H7 (cell line): ENCODE measurements around the gene DNAH6. TPM values are rescaled to one million over a fixed set of nuclear protein-coding genes. Genes with fewer than 3 reads are reported as not detected.
"Not testable (repeated sequence)": the region's sequence is repeated elsewhere in the genome, so short reads cannot be mapped to it uniquely, and the experiment has no call there.

Experiments used
- DNase-seq: peaks from one replicate; pipeline ENCODE4 v3.0.0; 2012
- H3K27me3 ChIP-seq: 2 replicates; pipeline ENCODE4 v1.6.0; 2011; ENCODE audit warnings: mild to moderate bottlenecking, low read length; ENCODE audit not compliant: control insufficient read depth, insufficient read depth
- H3K36me3 ChIP-seq: replicated peaks from 2 replicates; pipeline ENCODE4 v1.5.1; 2011; ENCODE audit warnings: low read length; ENCODE audit not compliant: control insufficient read depth, insufficient read depth
- H3K4me3 ChIP-seq: 2 replicates; pipeline ENCODE4 v1.5.1; 2011; ENCODE audit warnings: low read depth, mild to moderate bottlenecking, control low read depth, low read length, moderate library complexity; ENCODE audit not compliant: insufficient read depth
- total RNA-seq: library from RNA; depleted of rRNA; stranded (reverse); fragments of >200 nt; shearing (Covaris generic); gene quantifications from 2 replicates; pipeline ENCODE4 v1.2.3, GENCODE V29; 2014

The DNAH6 gene
- total RNA-seq, 1 experiment from 2014 or later: 0.10 TPM

DNA sequence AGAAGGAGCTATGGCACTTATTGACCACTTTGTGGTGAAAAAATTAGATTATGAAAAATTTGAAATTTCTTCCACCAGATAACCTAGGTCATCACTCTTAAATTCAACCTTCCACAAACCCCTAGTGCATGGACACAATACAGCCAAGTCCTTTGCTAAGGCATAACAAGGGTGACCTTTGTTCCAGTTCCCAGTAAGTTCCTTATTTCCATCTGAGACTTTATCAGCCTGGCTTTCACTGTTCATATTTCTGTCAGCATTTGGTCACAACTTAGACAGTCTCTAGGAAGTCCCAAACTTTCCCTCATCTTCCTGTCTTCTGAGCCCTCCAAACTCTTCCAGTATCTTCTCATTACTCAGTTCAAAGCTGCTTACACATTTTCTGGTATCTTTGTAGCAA lies 232.0 kb downstream of the DNAH6 start:
- Histone ChIP-seq H3K36me3 (no peaks in the 10 kb centered on the region), H3K27me3 (no peaks in the 10 kb centered on the region), H3K4me3 (no peak overlapping the region)
- no peak for DNase-seq

DNA sequence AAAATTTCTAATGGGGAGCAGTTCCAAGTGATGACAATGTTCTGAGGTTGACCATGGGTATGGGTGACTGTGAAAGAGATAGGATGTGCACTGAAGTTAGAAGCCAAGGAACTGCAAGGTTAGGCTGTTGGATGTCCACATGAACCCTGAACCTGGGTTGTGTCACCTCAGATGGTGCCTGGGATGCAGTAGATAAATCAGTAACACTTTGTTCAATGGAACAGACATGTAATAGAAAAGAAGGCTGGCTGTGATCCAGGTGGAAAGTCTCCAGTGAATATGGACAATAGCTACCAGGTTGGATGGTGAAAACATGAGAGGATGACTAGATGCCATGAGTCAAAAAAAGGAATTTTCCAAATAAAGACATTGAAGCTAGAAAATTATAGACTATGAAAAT lies 233.1 kb downstream of the DNAH6 start:
- H3K27me3 ChIP-seq: no peaks in the 10 kb centered on the region
- no peaks in the 10 kb centered on the region for H3K36me3 ChIP-seq
- no peak overlapping the region for H3K4me3 ChIP-seq
- DNase-seq: no peak

DNA sequence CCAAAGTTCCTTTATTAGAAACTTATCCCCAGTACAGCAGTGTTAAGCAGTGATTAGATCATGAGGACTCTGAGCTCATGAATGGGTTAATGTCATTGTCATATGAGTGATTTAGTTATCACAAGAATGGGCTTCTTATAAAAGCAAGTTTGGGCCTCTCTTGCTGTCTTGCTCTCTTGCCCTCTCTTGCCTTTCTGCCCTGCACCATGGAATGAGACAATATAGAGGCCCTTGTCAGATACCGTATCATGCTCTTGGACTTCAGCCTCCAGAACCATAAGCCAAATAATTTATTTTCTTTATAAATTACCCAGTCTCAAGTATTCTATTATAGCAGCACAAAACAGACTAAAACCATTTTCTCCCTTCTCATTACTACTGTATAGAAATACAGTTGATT lies 238.8 kb downstream of the DNAH6 start:
- DNase-seq: no peak
- Histone ChIP-seq H3K4me3 (no peak overlapping the region), H3K36me3 (no peaks in the 10 kb centered on the region), H3K27me3 (no peaks in the 10 kb centered on the region)

DNA sequence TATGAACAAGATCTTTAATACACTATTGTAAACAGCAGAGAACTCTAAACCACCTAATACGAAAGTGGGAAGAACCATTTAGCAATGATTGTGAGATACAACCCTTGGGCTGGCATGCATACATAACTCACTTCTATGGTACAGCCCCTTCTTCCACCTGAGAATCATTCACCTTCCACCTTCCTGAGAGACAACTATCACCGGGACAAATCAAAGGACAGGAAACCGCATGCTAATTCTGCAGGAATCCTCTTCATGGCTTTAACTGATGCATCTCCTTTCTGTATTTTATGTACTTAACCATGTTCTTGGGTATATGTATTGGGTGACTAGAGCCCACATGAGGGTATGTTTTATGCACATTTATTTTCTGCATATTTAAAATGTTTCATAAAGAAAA lies 241.3 kb downstream of the DNAH6 start:
- Histone ChIP-seq H3K27me3 (no peaks in the 10 kb centered on the region), H3K36me3 (no peaks in the 10 kb centered on the region), H3K4me3 (no peak overlapping the region)
- no peak for DNase-seq

DNA sequence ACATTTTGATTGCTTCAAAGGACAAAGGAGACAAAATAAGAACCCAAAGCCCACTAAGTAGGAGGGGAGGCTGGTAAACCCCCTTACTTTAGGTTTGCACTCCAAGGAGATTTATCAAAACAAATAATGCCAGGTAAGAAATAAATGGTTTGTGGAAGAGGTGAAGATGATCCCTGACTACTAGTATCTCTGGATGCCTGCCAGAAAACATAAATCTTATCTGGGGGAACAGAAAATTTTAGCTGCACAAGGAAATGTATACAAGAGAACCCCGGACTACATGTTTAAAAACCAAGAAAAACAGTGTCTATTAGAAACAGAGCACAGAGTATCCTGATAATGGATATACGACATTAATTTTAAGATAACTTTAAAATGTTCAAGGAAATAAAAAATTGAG lies 250.5 kb downstream of the DNAH6 start:
- DNase-seq: no peak
- Histone ChIP-seq H3K36me3 (no peaks in the 10 kb centered on the region), H3K4me3 (no peak overlapping the region), H3K27me3 (no peaks in the 10 kb centered on the region)

DNA sequence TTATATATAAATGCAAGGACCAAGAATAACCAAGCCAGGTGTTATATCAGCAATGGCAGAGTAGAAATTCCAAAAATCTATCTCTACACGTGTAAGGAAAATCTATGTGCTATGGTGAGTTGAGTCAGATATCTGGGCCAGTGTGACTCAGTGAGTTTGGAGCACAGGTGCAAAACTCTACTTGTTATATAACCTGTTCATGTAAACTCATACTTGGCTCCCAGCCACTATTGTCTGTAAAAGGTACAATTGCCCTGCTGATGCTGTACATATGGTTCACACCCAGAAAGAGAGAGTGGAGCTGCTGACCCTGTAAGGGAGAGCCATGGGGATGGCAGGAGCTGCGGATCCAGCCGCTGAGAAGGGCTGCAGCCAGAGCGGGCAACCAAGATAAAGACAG lies 252.5 kb downstream of the DNAH6 start:
- no peak for DNase-seq
- Histone ChIP-seq H3K36me3 (no peaks in the 10 kb centered on the region), H3K27me3 (no peaks in the 10 kb centered on the region), H3K4me3 (no peak overlapping the region)

DNA sequence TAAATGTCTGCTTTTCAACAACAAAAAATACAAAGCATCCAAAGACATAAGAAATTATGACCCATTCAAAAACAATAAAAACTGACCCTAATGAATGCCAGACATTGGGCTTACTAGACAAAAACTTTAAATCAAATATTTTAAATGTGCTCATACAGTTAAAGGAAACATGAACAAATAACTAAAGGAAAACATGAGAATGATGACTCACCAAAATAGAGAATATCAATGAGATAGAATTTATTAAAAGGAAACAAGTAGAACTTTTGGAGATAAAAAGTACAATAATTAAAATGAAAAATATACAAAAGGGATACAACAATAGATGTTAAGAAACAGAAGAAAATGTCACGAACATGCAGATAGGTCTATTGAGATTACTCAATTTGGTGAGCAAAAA lies 254.0 kb downstream of the DNAH6 start:
- no peak for DNase-seq
- H3K36me3 ChIP-seq: no peaks in the 10 kb centered on the region
- no peak overlapping the region for H3K4me3 ChIP-seq
- no peaks in the 10 kb centered on the region for H3K27me3 ChIP-seq

DNA sequence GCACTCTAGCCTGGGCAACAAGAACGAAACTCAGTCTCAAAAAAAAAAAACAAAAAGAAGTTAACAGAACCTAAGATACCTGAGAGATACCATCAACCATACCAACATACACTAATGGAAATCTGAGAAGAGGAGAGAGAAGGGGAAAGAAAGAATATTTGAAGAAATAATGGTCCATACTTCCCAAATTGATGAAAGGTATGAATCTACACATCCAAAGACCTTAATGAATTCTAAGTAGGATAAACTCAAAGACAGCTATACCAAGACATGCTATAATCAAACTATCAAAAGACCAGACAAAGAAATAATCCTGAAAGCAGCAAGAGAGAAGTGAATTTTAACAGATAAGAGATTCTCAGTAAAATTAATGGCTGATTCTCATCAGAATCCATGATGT lies 255.0 kb downstream of the DNAH6 start:
- Histone ChIP-seq H3K36me3 (no peaks in the 10 kb centered on the region), H3K4me3 (no peak overlapping the region), H3K27me3 (no peaks in the 10 kb centered on the region)
- no peak for DNase-seq

DNA sequence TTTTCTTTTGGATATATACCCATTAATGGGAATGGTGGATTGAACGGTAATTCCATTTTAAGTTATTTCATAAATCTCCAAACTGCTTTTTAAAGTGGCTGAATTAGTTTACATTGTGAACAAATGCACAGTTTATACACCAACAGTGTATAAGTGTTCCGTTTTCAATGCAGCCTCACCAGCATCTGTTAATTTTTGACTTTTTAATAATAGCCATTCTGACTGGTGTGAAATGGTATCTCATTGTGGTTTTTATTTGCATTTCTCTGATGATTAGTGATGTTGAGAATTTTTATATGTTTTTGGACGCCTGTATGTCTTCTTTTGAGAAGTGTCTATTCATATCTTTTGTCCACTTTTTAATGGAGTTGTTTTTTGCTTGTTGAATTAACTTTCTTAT lies 257.3 kb downstream of the DNAH6 start:
- not testable (repeated sequence) for H3K4me3 ChIP-seq, DNase-seq, H3K36me3 ChIP-seq, H3K27me3 ChIP-seq

DNA sequence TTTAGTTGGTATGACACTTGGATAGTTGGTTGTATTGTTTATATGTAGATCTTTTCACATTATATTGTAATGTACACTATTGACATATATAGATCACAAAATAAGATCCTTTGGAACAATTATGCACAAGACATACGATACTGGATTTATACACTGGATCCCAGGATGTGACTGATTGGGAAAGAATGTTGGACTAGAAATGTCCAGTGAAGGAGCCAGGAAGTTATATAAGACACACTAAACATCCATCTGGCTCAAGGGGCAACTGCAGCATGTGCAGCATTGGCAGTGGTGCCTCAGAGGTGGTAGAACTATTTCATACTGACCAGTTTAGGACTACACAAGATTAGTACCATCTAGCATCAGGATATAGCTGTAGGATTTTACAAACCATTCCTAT lies 259.7 kb downstream of the DNAH6 start:
- Histone ChIP-seq H3K36me3 (no peaks in the 10 kb centered on the region), H3K4me3 (no peak overlapping the region), H3K27me3 (no peaks in the 10 kb centered on the region)
- DNase-seq: no peak

DNA sequence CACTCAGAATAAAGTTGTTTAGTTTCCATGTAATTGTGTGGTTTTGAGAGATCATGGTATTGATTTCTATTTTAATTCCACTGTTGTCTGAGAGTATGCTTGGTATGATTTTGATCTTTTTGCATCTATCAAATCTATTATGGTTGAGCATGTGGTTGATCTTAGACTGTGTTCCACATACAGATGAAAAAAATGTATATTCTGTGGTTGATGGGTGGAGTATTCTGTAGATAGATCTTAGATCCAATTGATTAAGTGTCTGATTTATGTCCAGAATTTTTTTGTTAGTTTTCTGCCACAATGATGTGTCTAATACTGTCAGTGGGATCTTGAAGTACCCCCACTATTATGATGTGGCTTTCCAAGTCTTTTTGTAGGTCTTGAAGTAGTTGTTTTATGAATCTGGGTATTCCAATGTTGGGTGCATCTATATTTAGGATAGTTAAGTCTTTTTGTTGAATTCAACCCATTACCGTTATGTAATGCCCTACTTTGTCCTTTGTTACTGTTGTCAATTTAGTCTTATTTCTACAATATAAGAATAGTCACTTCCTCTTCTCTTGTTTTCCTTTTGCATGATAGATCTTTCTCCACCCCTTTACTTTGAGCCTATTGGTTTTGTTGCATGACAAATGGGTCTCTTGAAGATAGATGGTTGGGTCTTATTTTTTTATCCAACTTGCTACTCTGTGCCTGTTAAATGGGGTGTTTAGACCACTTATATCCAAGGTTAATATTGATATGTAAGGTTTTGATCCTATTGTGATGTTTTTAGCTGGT lies 262.8 kb downstream of the DNAH6 start:
- no peaks in the 10 kb centered on the region for H3K36me3 ChIP-seq

DNA sequence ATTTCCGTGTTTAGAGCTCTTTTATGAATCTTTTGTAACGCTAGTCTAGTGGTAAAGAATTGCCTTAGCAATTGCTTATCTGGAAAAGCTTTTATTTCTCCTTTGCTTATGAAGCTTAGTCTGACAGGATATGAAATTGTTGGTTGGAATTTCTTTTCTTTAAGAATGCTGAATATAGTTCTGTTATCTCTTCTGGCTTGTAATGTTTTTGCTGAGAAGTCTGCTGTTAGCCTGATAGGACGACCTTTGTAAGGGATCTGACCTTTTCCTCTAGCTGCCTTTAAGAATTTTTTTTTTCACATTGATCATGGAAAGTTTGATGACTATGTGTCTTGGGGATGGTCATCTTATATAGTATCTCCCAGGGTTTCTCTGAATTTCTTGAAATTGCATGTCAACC lies 263.5 kb downstream of the DNAH6 start:
- DNase-seq: no peak
- no peaks in the 10 kb centered on the region for H3K36me3 ChIP-seq

More for the DNA sequence above, 262.8 kb downstream of the DNAH6 start:
- DNase-seq: no peak
- Histone ChIP-seq H3K4me3 (no peak overlapping the region), H3K27me3 (no peaks in the 10 kb centered on the region)

DNA sequence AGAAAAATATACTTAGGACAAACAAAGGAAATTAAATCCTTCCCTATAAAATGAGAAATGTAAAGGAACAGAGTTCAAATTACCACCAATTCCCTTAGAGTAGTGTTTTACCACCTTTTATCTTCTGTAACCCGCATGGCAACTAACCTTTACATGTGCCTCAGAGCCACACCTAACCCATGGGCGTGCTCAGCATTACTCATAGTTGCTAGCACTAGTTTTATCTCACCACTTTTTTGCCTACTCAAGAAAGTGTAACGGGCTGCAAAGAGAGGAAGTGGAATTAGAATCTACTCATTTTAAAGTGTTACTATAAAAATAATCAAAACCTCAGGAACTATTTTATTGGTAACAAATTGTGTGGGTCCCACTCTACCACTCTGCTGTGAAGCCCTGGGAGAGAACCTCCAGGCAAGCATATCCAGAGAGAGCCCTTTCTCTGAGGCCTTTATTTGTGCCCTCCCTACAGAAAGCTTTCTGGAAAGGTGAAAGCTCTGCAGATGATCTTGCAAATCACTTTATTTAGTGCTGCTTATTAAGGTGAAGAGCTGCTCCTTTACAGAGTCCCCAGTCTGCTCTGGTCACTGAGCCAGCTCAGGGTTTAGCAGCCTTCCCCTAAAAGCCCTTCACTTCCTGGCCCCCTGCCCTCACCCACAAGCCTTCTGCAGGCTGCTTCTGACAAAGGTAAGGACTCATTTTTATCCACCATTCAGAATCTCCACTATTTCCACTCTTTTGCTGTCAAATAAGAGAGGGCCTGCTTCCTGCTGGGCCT lies 265.8 kb downstream of the DNAH6 start:
- H3K4me3 ChIP-seq: no peak overlapping the region
- DNase-seq: no peak
- no peaks in the 10 kb centered on the region for H3K36me3 ChIP-seq
- H3K27me3 ChIP-seq: no peaks in the 10 kb centered on the region

More for the DNA sequence above, 263.5 kb downstream of the DNAH6 start:
- Histone ChIP-seq H3K4me3 (no peak overlapping the region), H3K27me3 (no peaks in the 10 kb centered on the region)

DNA sequence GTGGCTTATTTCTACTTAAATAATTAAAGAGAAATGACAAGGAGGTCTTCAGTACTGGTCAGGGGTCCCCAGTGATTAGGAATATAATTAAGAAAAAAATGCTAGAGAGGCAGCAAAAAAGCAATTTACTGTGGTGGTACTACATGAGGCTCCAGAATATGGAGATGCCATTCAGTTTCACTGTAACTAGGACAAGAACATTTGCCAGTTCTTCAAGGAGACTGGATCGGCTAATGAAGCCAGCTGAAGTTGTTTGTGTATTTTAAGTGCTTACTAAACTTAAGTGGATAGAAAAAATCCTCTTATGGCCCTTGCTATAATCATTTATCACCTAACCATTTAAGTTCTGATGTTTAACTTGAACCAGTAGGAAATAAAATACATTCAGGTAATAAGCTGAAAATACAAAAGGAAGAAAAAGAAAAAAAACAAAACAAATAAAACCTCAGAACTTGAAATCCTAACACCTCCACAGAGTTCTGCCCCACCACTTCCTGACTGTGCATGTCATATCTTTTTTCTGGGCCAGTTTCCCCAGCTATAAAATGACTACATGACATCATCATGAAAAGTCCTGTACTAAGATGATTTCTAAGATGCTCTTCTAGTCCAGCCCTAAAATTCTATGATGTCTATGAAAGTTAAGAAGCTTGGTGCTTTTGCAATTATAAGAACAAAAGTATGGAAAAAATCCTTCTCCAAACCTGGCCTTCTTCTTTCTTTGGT lies 266.6 kb downstream of the DNAH6 start:
- no peak for DNase-seq
- no peaks in the 10 kb centered on the region for H3K36me3 ChIP-seq
- H3K27me3 ChIP-seq: no peaks in the 10 kb centered on the region
- no peak overlapping the region for H3K4me3 ChIP-seq

DNA sequence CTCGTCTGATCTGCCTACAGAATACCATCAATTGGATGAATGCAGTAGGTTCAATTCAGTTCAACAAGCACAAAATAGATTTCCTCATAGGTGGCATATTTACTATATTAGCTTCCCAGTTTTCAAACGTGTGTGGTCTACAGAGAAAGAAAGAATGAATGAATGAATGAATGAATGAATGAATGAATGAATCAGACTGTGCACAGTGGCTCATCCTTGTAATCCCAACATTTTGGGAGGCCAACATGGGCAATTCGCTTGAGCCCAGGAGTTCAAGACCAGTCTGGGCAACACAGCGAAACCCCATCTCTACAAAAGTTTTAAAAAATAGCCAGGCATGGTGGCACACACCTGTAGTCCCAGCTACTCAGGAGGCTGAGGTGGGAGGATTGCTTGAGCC lies 269.7 kb downstream of the DNAH6 start:
- no peaks in the 10 kb centered on the region for H3K27me3 ChIP-seq
- DNase-seq: no peak
- no peaks in the 10 kb centered on the region for H3K36me3 ChIP-seq
- H3K4me3 ChIP-seq: no peak overlapping the region
